GM13976 (cell line): ENCODE measurements around the gene FOXO3.

Source experiments
- DNase-seq: peaks from one replicate; pipeline ENCODE4 v3.0.0; 2012; ENCODE audit warnings: low spot score
- CTCF ChIP-seq: IDR thresholded peaks from 2 replicates; pipeline ENCODE4 v1.5.1; 2012; ENCODE audit warnings: borderline replicate concordance, mild to moderate bottlenecking; ENCODE audit not compliant: insufficient read depth; ENCODE audit errors: extremely low read depth, missing control alignments, control extremely low read depth
- in situ Hi-C: fragments of 300-500 bp; cut with MboI; formaldehyde crosslinking; loops from one replicate; pipeline ENCODE4 v1.12.0; 2022; ENCODE audit warnings: low sequenced_read_pairs, mixed read lengths, inconsistent platforms; ENCODE audit not compliant: unreplicated experiment

FOXO3 gene

GRCh38 chr6:108608453-108609275 lies 47.9 kb downstream of the FOXO3 start:
- DNase-seq, result no peak
- in situ Hi-C loops, result no loop called here
- no peak for TF ChIP-seq CTCF

DNA sequence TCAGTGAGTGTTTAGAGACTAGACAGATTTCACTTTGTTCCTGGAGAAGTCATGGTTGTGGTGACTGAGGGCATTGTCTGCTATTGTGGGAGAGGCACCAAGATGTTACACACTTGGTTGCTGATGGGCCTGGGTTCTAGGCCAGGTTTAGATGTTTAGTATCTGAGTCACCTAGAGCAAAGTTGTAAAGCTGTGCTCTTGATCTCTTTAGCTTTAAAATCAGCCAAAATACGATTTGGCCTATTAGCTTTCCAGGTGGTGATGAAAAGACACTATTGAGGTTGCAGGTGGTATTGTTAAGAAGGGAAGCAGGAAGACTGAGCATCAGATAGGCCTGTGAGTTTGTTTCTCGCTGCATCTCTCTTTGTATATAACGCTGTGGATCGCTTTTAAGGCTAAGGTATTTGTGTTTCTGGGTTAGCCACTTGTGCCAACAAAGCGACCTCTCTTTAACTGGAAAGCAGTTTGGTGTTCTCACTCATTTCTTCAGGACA lies 48.6 kb downstream of the FOXO3 start:
- in situ Hi-C loops, result no loop called here
- DNase-seq, result no peak

GRCh38 chr6:108610270-108610839 lies 49.6 kb downstream of the FOXO3 start:
- no peak for DNase-seq
- TF ChIP-seq CTCF, result no peak
- in situ Hi-C loops, result no loop called here

More for the DNA sequence above, 48.6 kb downstream of the FOXO3 start:
- no peak for TF ChIP-seq CTCF

- DNase-seq, result no peak
- in situ Hi-C loops, result no loop called here
- no peak for TF ChIP-seq CTCF
Observed at GRCh38 chr6:108610957-108611586, 50.4 kb downstream of the FOXO3 start.

DNA sequence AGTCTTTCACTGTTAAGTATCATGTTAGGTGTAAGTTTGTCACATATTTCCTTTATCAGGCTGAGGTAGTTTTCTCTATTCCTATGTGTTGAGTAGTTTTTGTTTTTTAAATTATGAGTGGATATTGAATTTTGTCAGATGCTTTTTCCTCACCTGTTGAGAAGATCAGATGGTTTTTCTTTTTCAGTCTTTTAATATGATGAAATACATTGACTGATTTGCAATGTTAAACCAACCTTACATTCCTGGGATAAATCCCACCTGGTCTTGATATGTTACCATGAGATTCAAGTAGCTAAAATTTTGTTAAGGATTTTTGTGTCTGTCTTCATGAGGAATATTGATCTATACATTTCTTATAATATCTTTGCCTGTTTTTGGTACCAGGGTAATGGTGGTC lies 52.1 kb downstream of the FOXO3 start:
- TF ChIP-seq CTCF, result no peak
- no peak for DNase-seq
- in situ Hi-C loops, result no loop called here

- in situ Hi-C loops, result no loop called here
- no peak for TF ChIP-seq CTCF
Observed at GRCh38 chr6:108616544-108616943, 55.8 kb downstream of the FOXO3 start.

More at GRCh38 chr6:108616544-108616943, 55.8 kb downstream of the FOXO3 start:
- DNase-seq, result no peak
